ENCODE measurements around the gene TMEM9.

Gene TMEM9

GRCh38 chr1:201142011-201142848 is 12.0 kb downstream of the TMEM9 start:
- H3K4me3 ChIP-seq: no peak overlapping the region
- H3K27ac ChIP-seq: peak overlapping the region in 1 of 2 donors; percentile 18
- TF ChIP-seq, protein P1, sequence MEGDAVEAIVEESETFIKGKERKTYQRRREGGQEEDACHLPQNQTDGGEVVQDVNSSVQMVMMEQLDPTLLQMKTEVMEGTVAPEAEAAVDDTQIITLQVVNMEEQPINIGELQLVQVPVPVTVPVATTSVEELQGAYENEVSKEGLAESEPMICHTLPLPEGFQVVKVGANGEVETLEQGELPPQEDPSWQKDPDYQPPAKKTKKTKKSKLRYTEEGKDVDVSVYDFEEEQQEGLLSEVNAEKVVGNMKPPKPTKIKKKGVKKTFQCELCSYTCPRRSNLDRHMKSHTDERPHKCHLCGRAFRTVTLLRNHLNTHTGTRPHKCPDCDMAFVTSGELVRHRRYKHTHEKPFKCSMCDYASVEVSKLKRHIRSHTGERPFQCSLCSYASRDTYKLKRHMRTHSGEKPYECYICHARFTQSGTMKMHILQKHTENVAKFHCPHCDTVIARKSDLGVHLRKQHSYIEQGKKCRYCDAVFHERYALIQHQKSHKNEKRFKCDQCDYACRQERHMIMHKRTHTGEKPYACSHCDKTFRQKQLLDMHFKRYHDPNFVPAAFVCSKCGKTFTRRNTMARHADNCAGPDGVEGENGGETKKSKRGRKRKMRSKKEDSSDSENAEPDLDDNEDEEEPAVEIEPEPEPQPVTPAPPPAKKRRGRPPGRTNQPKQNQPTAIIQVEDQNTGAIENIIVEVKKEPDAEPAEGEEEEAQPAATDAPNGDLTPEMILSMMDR (IDR thresholded peaks at IDR 0.05): no peak

DNA sequence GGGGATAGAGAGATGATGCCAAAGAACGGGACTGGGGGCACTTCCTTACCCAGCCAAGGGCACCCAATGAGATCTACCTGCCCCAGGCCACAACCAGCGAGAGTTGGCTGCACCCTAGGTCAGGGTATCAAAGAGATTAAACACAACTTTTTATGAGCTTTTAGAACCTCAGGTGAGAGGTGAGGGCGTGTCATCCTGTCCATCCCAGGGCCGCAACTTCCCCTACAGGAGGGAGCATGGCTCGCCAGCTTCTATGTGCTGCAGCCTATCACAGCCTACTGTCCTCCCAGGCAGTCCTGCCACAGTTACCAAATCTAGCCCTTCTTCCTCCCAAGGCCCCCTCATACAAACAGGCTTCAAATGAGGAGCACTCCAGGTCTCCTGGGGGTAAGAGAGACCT is 12.9 kb downstream of the TMEM9 start:
- TF ChIP-seq, protein P1 (IDR thresholded peaks at IDR 0.05): no peak
- no peak for DNase-seq (ENCODE audit: low spot score)
- Histone ChIP-seq H3K4me3 (no peak overlapping the region), H3K27ac (no peak overlapping the region)

More at GRCh38 chr1:201142011-201142848, 12.0 kb downstream of the TMEM9 start:
- DNase-seq (ENCODE audit: low spot score): no peak

- TF ChIP-seq, protein P1 (IDR thresholded peaks at IDR 0.05): no peak
- no peak overlapping the region for H3K27ac ChIP-seq
- DNase-seq (ENCODE audit: low spot score): no peak
- no peak overlapping the region for H3K4me3 ChIP-seq
These were observed 13.4 kb downstream of the TMEM9 start for GRCh38 chr1:201140941-201141260.

GRCh38 chr1:201140235-201140940 is 13.9 kb downstream of the TMEM9 start:
- Histone ChIP-seq H3K4me3 (no peak overlapping the region), H3K27ac (no peak overlapping the region)
- TF ChIP-seq, protein P1 (IDR thresholded peaks at IDR 0.05): no peak
- no peak for DNase-seq (ENCODE audit: low spot score)

- TF ChIP-seq, protein P1 (IDR thresholded peaks at IDR 0.05): no peak
- no peak overlapping the region for H3K4me3 ChIP-seq
- DNase-seq (ENCODE audit: low spot score): no peak
- H3K27ac ChIP-seq: peak overlapping the region in 1 of 2 donors; percentile 91
These were observed 14.5 kb downstream of the TMEM9 start for GRCh38 chr1:201139756-201140155.

DNA sequence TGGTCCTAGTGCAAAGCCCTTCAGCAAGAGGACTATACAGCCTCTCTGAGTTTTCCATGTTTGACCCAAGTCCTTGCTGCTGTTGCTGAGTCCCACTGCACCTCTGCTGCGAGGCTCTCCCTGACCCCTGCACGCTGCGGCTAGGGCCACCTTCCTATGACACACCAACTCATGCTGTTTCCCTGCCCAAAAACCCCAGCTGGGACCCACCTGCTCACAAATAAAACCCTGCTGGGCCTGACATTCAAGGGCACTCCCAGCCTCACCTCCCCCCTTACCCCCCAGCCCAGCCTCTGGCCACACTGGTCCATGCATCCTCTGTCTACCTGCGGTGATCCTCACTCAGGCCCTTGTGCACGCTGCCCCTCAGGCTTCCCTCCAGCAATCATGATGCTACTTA is 15.0 kb downstream of the TMEM9 start:
- no peak overlapping the region for H3K4me3 ChIP-seq
- DNase-seq (ENCODE audit: low spot score): no peak
- H3K27ac ChIP-seq: peak overlapping the region in 1 of 2 donors; percentile 91
- TF ChIP-seq, protein P1 (IDR thresholded peaks at IDR 0.05): no peak

Data from coronary artery (tissue), 2 donors.